Stimulated activated CD4-positive, alpha-beta T cell treated with anti-CD3 and anti-CD28 coated beads, TNF-alpha, amount 100 ng/mL, for 1 hour (primary cell): ENCODE data around the gene DAG1.

Experiments used
- DNase-seq, 3 donors: peaks; one replicate each; pipeline ENCODE4 v3.0.0-alpha.2; 2020; ENCODE audit warnings: low read depth in 3 of 3, low spot score in 1 of 3

Gene DAG1

GRCh38 chr3:49512781-49513355 is 42.8 kb downstream of the DAG1 start:
- no peak for DNase-seq

- DNase-seq, result no peak
Observed at GRCh38 chr3:49513494-49514124, 43.5 kb downstream of the DAG1 start.

GRCh38 chr3:49518016-49518415 is 47.9 kb downstream of the DAG1 start:
- no peak for DNase-seq

- no peak for DNase-seq
Observed at GRCh38 chr3:49518441-49518840, 48.4 kb downstream of the DAG1 start.

GRCh38 chr3:49519296-49519695 is 49.2 kb downstream of the DAG1 start:
- DNase-seq, result no peak

GRCh38 chr3:49519916-49520385 is 49.9 kb downstream of the DAG1 start:
- no peak for DNase-seq

GRCh38 chr3:49523756-49524747 is 54.0 kb downstream of the DAG1 start:
- no peak for DNase-seq

GRCh38 chr3:49529567-49529966 is 59.5 kb downstream of the DAG1 start:
- no peak for DNase-seq

GRCh38 chr3:49530231-49530630 is 60.2 kb downstream of the DAG1 start:
- DNase-seq, result no peak

- DNase-seq, result no peak
Observed at GRCh38 chr3:49530701-49531100, 60.6 kb downstream of the DAG1 start.

- no peak for DNase-seq
Observed at GRCh38 chr3:49531218-49531617, 61.2 kb downstream of the DAG1 start.

GRCh38 chr3:49531715-49532114 is 61.6 kb downstream of the DAG1 start:
- DNase-seq, result no peak

- DNase-seq, result no peak
Observed at GRCh38 chr3:49533031-49533430, 63.0 kb downstream of the DAG1 start.

- DNase-seq, result no peak
Observed at GRCh38 chr3:49533786-49534519, 63.9 kb downstream of the DAG1 start.

- DNase-seq, result no peak
Observed at GRCh38 chr3:49534581-49535441, 64.7 kb downstream of the DAG1 start.

- no peak for DNase-seq
Observed at GRCh38 chr3:49535971-49536874, 66.2 kb downstream of the DAG1 start.

GRCh38 chr3:49536875-49537533 is 66.9 kb downstream of the DAG1 start:
- DNase-seq, result no peak

- DNase-seq, result peak; percentile 79 to 97 (median 85)
Observed at GRCh38 chr3:49539659-49540560, 69.8 kb downstream of the DAG1 start.
